K562 (cell line): ENCODE measurements around the gene REEP2. TPM values are rescaled to one million over a fixed set of nuclear protein-coding genes. Genes with fewer than 3 reads are reported as not detected.

ENCODE experiments used
- ATF1 ChIP-seq, 2 experiments: fragments of 450-650 bp in 1 of 2; IDR thresholded peaks; 2 replicates each; pipeline ENCODE4 v1.6.1; 2016; ENCODE audit warnings: missing compliant biosample characterization in 1 of 2, missing genetic modification characterization in 1 of 2
- CBX3 ChIP-seq, 2 experiments: IDR thresholded peaks; 1 replicate in 1 of 2; 2 replicates in 1 of 2; pipeline ENCODE4 v1.6.1; 2012; ENCODE audit warnings: inconsistent platforms in 2 of 2, low read length in 2 of 2, borderline replicate concordance in 1 of 2, control low read depth in 1 of 2
- CEBPZ ChIP-seq: fragments of 150-350 bp; IDR thresholded peaks from 2 replicates; pipeline ENCODE4 v1.6.1; 2014; ENCODE audit warnings: low read depth, mild to moderate bottlenecking, low read length, borderline replicate concordance
- E2F1 ChIP-seq: sonication (generic); formaldehyde crosslinking; IDR thresholded peaks from 2 replicates; pipeline ENCODE4 v1.8.1; 2023; ENCODE audit warnings: mild to moderate bottlenecking, missing genetic modification reagents, moderate library complexity
- HEY1 ChIP-seq: fragments of 250-450 bp; sonication (Bioruptor Pico); IDR thresholded peaks from 2 replicates; pipeline ENCODE4 v1.5.0; 2020; ENCODE audit warnings: mild to moderate bottlenecking, moderate library complexity, borderline replicate concordance
- KDM2B ChIP-seq: fragments of 250-450 bp; sonication (Bioruptor Pico); IDR thresholded peaks from 2 replicates; pipeline ENCODE4 v1.8.0; 2021; ENCODE audit warnings: mild to moderate bottlenecking, moderate library complexity
- KLF16 ChIP-seq: IDR thresholded peaks from 2 replicates; pipeline ENCODE4 v1.6.1; 2016; ENCODE audit warnings: antibody characterized with exemption
- SMC3 ChIP-seq: conservative IDR thresholded peaks from 2 replicates; pipeline ENCODE4 v1.6.1; 2011; ENCODE audit warnings: low read depth, low read length, improper control_type of control experiment; ENCODE audit not compliant: insufficient read depth
- SNIP1 ChIP-seq: fragments of 450-650 bp; IDR thresholded peaks from 2 replicates; pipeline ENCODE4 v1.7.1; 2017; ENCODE audit warnings: low read depth, mild to moderate bottlenecking
- SREBF2 ChIP-seq: sonication (generic); formaldehyde crosslinking; IDR thresholded peaks from 2 replicates; pipeline ENCODE4 v1.4.0; 2020; ENCODE audit warnings: mild to moderate bottlenecking, missing genetic modification reagents
- STAG1 ChIP-seq: sonication (generic); formaldehyde crosslinking; IDR thresholded peaks from 2 replicates; pipeline ENCODE4 v1.5.0; 2020; ENCODE audit warnings: missing genetic modification reagents, borderline replicate concordance
- STAT5B ChIP-seq: fragments of 250-450 bp; sonication (Bioruptor Pico); IDR thresholded peaks from 2 replicates; pipeline ENCODE4 v1.8.0; 2021; ENCODE audit warnings: mild to moderate bottlenecking, inconsistent platforms
- TAF7 ChIP-seq: fragments of 450-650 bp; IDR thresholded peaks from 2 replicates; pipeline ENCODE4 v1.6.1; 2016; ENCODE audit warnings: missing genetic modification characterization, missing compliant biosample characterization
- U2AF2 ChIP-seq: fragments of 200-400 bp; formaldehyde crosslinking; optimal IDR thresholded peaks from 2 replicates; pipeline ENCODE3; 2017; ENCODE audit warnings: low read depth, mild to moderate bottlenecking, low read length
- ZNF184 ChIP-seq: sonication (generic); formaldehyde crosslinking; IDR thresholded peaks from 2 replicates; pipeline ENCODE4 v1.5.0; 2020; ENCODE audit warnings: missing genetic modification reagents
- ZZZ3 ChIP-seq: fragments of 450-650 bp; IDR thresholded peaks from 2 replicates; pipeline ENCODE4 v1.6.1; 2016; ENCODE audit warnings: antibody characterized with exemption, mild to moderate bottlenecking, moderate library complexity
- polyA plus RNA-seq, 8 experiments: library from polyadenylated mRNA; depleted of rRNA in 4 of 8; stranded (reverse) in 5 of 8; unstranded in 3 of 8; fragments of >200 nt; fragmentation: Nextera tagmentation in 2 of 8; fragmentation: Illumina TruSeq in 1 of 8; extraction: Ambion mirVana in 2 of 8; extraction: Trizol in 1 of 8; gene quantifications; 2 replicates each; pipeline versions ENCODE4 v1.2.1 to v1.2.3, GENCODE V29; 2011 to 2014; ENCODE audit warnings: inconsistent platforms in 1 of 8, missing spikeins in 1 of 8
- total RNA-seq, 7 experiments: library from RNA; depleted of rRNA in 6 of 7; stranded (reverse); fragments of >200 nt in 6 of 7; fragmentation: Illumina TruSeq in 2 of 7; extraction: Trizol in 2 of 7; gene quantifications; 2 replicates each; pipeline versions ENCODE4 v1.2.1 to v1.2.3, GENCODE V29; 2011 to 2021; ENCODE audit warnings: low replicate concordance in 1 of 7
- TF ChIP-seq, protein P1 (sequence below): fragments of 450-650 bp; IDR thresholded peaks from 2 replicates; pipeline ENCODE4 v1.6.1; 2018; ENCODE audit not compliant: partially characterized antibody
- TF ChIP-seq, protein P2 (sequence below): fragments of 450-650 bp; IDR thresholded peaks from 2 replicates; pipeline ENCODE4 v1.6.1; 2016; ENCODE audit warnings: mild to moderate bottlenecking

The REEP2 gene
- total and polyA plus RNA-seq, 9 of the 15 experiments (the other 6 are each of a cell fraction or from before 2014, with no cell fraction given), result 0.03 to 1.1 (median 0.12) TPM; not detected in 1

DNA sequence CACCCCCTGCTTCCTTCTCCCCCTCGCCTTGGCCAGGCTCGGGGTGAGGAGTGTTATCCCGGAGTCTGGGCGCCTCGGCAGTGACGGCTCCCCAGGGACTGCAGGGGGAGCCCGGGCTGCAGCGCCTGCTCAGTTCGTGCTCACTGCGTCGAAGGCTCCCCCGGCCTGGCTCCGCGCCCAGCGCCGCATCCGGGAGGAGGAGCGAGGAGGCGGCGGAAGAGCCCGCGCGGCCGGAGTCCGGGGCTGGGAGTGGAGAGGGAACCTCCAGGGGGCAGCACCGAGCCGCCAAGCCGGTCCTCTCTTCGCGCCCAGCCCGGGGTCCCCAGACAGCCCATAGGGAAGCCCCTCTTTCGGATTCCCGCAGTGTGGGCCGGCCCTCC is 25.1 kb downstream of the REEP2 start (continued):
- TF ChIP-seq CEBPZ (no peak), KLF16 (peak; percentile 65; the same call in 1 of the 2 replicates), TAF7 (tag) (no peak), KDM2B (no peak), ATF1 (CRISPR knock-in tag; IDR thresholded peaks at IDR 0.05) (peak; percentile 50; the same call in 1 of the 2 replicates), ATF1 (tag; IDR thresholded peaks at IDR 0.05) (peak; percentile 75), SREBF2 (CRISPR knock-in tag) (no peak), ZNF184 (CRISPR knock-in tag) (no peak), E2F1 (CRISPR knock-in tag) (peak; percentile 91), STAG1 (CRISPR knock-in tag) (0 out of 2 replicates have a peak, but pooled peaks have one; percentile 20), SNIP1 (no peak), SMC3 (peak; percentile 39; the same call in 1 of the 2 replicates), U2AF2 (no peak), CBX3 (IDR thresholded peaks at IDR 0.05; ENCODE audit: borderline replicate concordance in 1 of 2, low read length in 2 of 2) (peak in 1 of 2 experiments; percentile 10; a peak in 1 of 3 replicates), STAT5B (CRISPR knock-in tag) (no peak), ZZZ3 (no peak), HEY1 (CRISPR knock-in tag) (no peak)
- TF ChIP-seq, protein P1, sequence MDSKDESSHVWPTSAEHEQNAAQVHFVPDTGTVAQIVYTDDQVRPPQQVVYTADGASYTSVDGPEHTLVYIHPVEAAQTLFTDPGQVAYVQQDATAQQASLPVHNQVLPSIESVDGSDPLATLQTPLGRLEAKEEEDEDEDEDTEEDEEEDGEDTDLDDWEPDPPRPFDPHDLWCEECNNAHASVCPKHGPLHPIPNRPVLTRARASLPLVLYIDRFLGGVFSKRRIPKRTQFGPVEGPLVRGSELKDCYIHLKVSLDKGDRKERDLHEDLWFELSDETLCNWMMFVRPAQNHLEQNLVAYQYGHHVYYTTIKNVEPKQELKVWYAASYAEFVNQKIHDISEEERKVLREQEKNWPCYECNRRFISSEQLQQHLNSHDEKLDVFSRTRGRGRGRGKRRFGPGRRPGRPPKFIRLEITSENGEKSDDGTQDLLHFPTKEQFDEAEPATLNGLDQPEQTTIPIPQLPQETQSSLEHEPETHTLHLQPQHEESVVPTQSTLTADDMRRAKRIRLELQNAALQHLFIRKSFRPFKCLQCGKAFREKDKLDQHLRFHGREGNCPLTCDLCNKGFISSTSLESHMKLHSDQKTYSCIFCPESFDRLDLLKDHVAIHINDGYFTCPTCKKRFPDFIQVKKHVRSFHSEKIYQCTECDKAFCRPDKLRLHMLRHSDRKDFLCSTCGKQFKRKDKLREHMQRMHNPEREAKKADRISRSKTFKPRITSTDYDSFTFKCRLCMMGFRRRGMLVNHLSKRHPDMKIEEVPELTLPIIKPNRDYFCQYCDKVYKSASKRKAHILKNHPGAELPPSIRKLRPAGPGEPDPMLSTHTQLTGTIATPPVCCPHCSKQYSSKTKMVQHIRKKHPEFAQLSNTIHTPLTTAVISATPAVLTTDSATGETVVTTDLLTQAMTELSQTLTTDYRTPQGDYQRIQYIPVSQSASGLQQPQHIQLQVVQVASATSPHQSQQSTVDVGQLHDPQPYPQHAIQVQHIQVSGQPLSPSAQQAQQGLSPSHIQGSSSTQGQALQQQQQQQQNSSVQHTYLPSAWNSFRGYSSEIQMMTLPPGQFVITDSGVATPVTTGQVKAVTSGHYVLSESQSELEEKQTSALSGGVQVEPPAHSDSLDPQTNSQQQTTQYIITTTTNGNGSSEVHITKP, result no peak
- TF ChIP-seq, protein P2, sequence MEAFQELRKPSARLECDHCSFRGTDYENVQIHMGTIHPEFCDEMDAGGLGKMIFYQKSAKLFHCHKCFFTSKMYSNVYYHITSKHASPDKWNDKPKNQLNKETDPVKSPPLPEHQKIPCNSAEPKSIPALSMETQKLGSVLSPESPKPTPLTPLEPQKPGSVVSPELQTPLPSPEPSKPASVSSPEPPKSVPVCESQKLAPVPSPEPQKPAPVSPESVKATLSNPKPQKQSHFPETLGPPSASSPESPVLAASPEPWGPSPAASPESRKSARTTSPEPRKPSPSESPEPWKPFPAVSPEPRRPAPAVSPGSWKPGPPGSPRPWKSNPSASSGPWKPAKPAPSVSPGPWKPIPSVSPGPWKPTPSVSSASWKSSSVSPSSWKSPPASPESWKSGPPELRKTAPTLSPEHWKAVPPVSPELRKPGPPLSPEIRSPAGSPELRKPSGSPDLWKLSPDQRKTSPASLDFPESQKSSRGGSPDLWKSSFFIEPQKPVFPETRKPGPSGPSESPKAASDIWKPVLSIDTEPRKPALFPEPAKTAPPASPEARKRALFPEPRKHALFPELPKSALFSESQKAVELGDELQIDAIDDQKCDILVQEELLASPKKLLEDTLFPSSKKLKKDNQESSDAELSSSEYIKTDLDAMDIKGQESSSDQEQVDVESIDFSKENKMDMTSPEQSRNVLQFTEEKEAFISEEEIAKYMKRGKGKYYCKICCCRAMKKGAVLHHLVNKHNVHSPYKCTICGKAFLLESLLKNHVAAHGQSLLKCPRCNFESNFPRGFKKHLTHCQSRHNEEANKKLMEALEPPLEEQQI, result no peak
